WTC11 (cell line): ENCODE measurements around the gene SH3PXD2A. TPM values are rescaled to one million over a fixed set of nuclear protein-coding genes. Genes with fewer than 3 reads are reported as not detected.

Experiments used
- ATAC-seq: fragments of 200-7000 bp; cut with Tn5 transposase; 2 replicates; pipeline ENCODE4 v1.10.0; 2021; ENCODE audit warnings: mild to moderate bottlenecking, moderate library complexity
- CTCF ChIA-PET: fragments of 300-600 bp; sonication (Branson Sonifier 250); formaldehyde crosslinking; loops from one replicate; lab custom pipeline; 2021; ENCODE audit warnings: antibody characterized with exemption; lab: Charles Lee
- POLR2A ChIA-PET: fragments of 350-600 bp; sonication (Branson Sonifier 250); formaldehyde crosslinking; loops from one replicate; lab custom pipeline; 2021; ENCODE audit warnings: antibody characterized with exemption; lab: Charles Lee
- DNase-seq: peaks from one replicate; pipeline ENCODE4 v3.0.0; 2021; ENCODE audit warnings: low spot score
- H3K27ac Mint-ChIP-seq: 2 replicates; pipeline ENCODE4 v1.8.0; 2021; ENCODE audit warnings: mixed read lengths
- H3K27me3 Mint-ChIP-seq: 2 replicates; pipeline ENCODE4 v1.8.0; 2021; ENCODE audit warnings: low read depth, mild to moderate bottlenecking, moderate library complexity, mixed read lengths
- H3K36me3 Mint-ChIP-seq: 2 replicates; pipeline ENCODE4 v1.8.0; 2021; ENCODE audit warnings: mixed read lengths
- H3K4me1 Mint-ChIP-seq: 2 replicates; pipeline ENCODE4 v1.8.0; 2022; ENCODE audit warnings: mixed read lengths
- H3K4me3 Mint-ChIP-seq: 2 replicates; pipeline ENCODE4 v1.8.0; 2021; ENCODE audit warnings: mild to moderate bottlenecking, moderate library complexity, mixed read lengths
- H3K9me3 Mint-ChIP-seq: 2 replicates; pipeline ENCODE4 v1.8.0; 2021; ENCODE audit warnings: mixed read lengths
- AFF4 ChIP-seq: sonication (generic); formaldehyde crosslinking; IDR thresholded peaks from 2 replicates; pipeline ENCODE4 v1.8.1; 2023; ENCODE audit warnings: mild to moderate bottlenecking, missing genetic modification reagents, borderline replicate concordance
- AR ChIP-seq: fragments of 250-450 bp; sonication (Bioruptor Pico); IDR thresholded peaks from 2 replicates; pipeline ENCODE4 v1.9.0; 2021; ENCODE audit warnings: mild to moderate bottlenecking
- ATF1 ChIP-seq: sonication (generic); formaldehyde crosslinking; IDR thresholded peaks from 2 replicates; pipeline ENCODE4 v1.8.1; 2023; ENCODE audit warnings: mild to moderate bottlenecking, moderate library complexity, missing genetic modification reagents
- CREM ChIP-seq: sonication (generic); formaldehyde crosslinking; IDR thresholded peaks from 2 replicates; pipeline ENCODE4 v1.8.1; 2022; ENCODE audit warnings: mild to moderate bottlenecking, missing genetic modification reagents, moderate library complexity
- FOXJ3 ChIP-seq: sonication (generic); formaldehyde crosslinking; IDR thresholded peaks from 2 replicates; pipeline ENCODE4 v1.9.0; 2021; ENCODE audit warnings: missing genetic modification reagents, mild to moderate bottlenecking, borderline replicate concordance
- FOXK1 ChIP-seq: sonication (generic); formaldehyde crosslinking; IDR thresholded peaks from 2 replicates; pipeline ENCODE4 v1.8.0; 2022; ENCODE audit warnings: mild to moderate bottlenecking, moderate library complexity, missing genetic modification reagents
- GABPB1 ChIP-seq: sonication (generic); formaldehyde crosslinking; IDR thresholded peaks from 2 replicates; pipeline ENCODE4 v1.8.1; 2023; ENCODE audit warnings: mild to moderate bottlenecking, missing genetic modification reagents
- JUN ChIP-seq: sonication (generic); formaldehyde crosslinking; IDR thresholded peaks from 2 replicates; pipeline ENCODE4 v1.8.0; 2023; ENCODE audit warnings: mild to moderate bottlenecking, missing genetic modification reagents
- MLX ChIP-seq: sonication (generic); formaldehyde crosslinking; IDR thresholded peaks from 2 replicates; pipeline ENCODE4 v1.8.1; 2023; ENCODE audit warnings: mild to moderate bottlenecking, missing genetic modification reagents, moderate library complexity
- NFATC4 ChIP-seq: fragments of 250-450 bp; sonication (Bioruptor Pico); IDR thresholded peaks from 2 replicates; pipeline ENCODE4 v1.9.0; 2021; ENCODE audit warnings: mild to moderate bottlenecking
- OVOL2 ChIP-seq: fragments of 250-450 bp; sonication (Bioruptor Pico); IDR thresholded peaks from 2 replicates; pipeline ENCODE4 v1.9.0; 2021; ENCODE audit warnings: mild to moderate bottlenecking, borderline replicate concordance
- RELA ChIP-seq: sonication (generic); formaldehyde crosslinking; IDR thresholded peaks from 2 replicates; pipeline ENCODE4 v1.8.1; 2022; ENCODE audit warnings: missing genetic modification reagents, mild to moderate bottlenecking, borderline replicate concordance
- SOX15 ChIP-seq: fragments of 250-450 bp; sonication (Bioruptor Pico); IDR thresholded peaks from 2 replicates; pipeline ENCODE4 v1.9.0; 2021; ENCODE audit warnings: mild to moderate bottlenecking
- SP1 ChIP-seq: sonication (generic); formaldehyde crosslinking; conservative IDR thresholded peaks from 2 replicates; pipeline ENCODE4 v1.8.1; 2022; ENCODE audit warnings: missing genetic modification reagents
- TCF7 ChIP-seq: sonication (generic); formaldehyde crosslinking; IDR thresholded peaks from 2 replicates; pipeline ENCODE4 v1.8.0; 2022; ENCODE audit warnings: mild to moderate bottlenecking, low read depth, missing genetic modification reagents, moderate library complexity
- USF1 ChIP-seq: sonication (generic); formaldehyde crosslinking; IDR thresholded peaks from 2 replicates; pipeline ENCODE4 v1.8.0; 2022; ENCODE audit warnings: mild to moderate bottlenecking, missing genetic modification reagents
- ZBTB43 ChIP-seq: sonication (generic); formaldehyde crosslinking; IDR thresholded peaks from 2 replicates; pipeline ENCODE4 v1.8.1; 2023; ENCODE audit warnings: mild to moderate bottlenecking, missing genetic modification reagents
- ZNF263 ChIP-seq: sonication (generic); formaldehyde crosslinking; IDR thresholded peaks from 2 replicates; pipeline ENCODE4 v1.8.1; 2022; ENCODE audit warnings: low read depth, mild to moderate bottlenecking, moderate library complexity, missing genetic modification reagents
- ZNF396 ChIP-seq: fragments of 250-450 bp; sonication (Bioruptor Pico); IDR thresholded peaks from 2 replicates; pipeline ENCODE4 v1.8.0; 2021; ENCODE audit warnings: mild to moderate bottlenecking, moderate library complexity, borderline replicate concordance
- total RNA-seq: library from RNA; stranded (reverse); gene quantifications from 3 replicates; pipeline ENCODE4 v1.2.3, GENCODE V29; 2021

SH3PXD2A gene
- total RNA-seq, 1 experiment from 2014 or later: 15.7 TPM

GRCh38 chr10:103677486-103678177 is 177.7 kb downstream of the SH3PXD2A start (continued):
- no peak for TF ChIP-seq AR (CRISPR knock-in tag)
- TF ChIP-seq ZBTB43 (CRISPR knock-in tag): no peak

GRCh38 chr10:103676851-103677417 is 178.4 kb downstream of the SH3PXD2A start:
- Mint-ChIP-seq H3K36me3 (no peaks in the 10 kb centered on the region), H3K27me3 (no peaks in the 10 kb centered on the region), H3K9me3 (no peaks in the 10 kb centered on the region), H3K4me1 (peaks cover 15% of the 10 kb centered on the region), H3K27ac (0 out of 2 replicates have a peak overlapping the region, but pooled peaks have one; percentile 33), H3K4me3 (no peak overlapping the region)
- POLR2A ChIA-PET: no interaction called here
- CTCF ChIA-PET: interaction anchor here (1.3 kb wide), 1 partner anchor 9 kb away, joined by 5 read pairs; no protein-coding TSS in a partner anchor
- TF ChIP-seq TCF7 (CRISPR knock-in tag) (no peak), RELA (no peak), GABPB1 (CRISPR knock-in tag) (no peak), CREM (CRISPR knock-in tag) (no peak), ATF1 (CRISPR knock-in tag) (no peak), FOXK1 (CRISPR knock-in tag) (no peak), ZNF263 (no peak), SOX15 (CRISPR knock-in tag) (no peak)
- ATAC-seq (no peak), DNase-seq (no peak)

GRCh38 chr10:103676058-103676785 is 179.2 kb downstream of the SH3PXD2A start:
- ATAC-seq: peak; percentile 38; the same call in 1 of the 2 replicates
- POLR2A ChIA-PET: no interaction called here
- no peaks in the 10 kb centered on the region for H3K36me3 Mint-ChIP-seq
- CTCF ChIA-PET: interaction anchor here (1.2 to 1.3 kb wide), 2 partner anchors 10 to 61 kb away, joined by 3 to 5 read pairs; no protein-coding TSS in a partner anchor
- H3K4me3 Mint-ChIP-seq: no peak overlapping the region
- peaks cover 15% of the 10 kb centered on the region for H3K4me1 Mint-ChIP-seq
- no peak overlapping the region for H3K27ac Mint-ChIP-seq
- no peaks in the 10 kb centered on the region for H3K9me3 Mint-ChIP-seq
- no peak for DNase-seq
- H3K27me3 Mint-ChIP-seq: no peaks in the 10 kb centered on the region
- TF ChIP-seq AFF4 (CRISPR knock-in tag): no peak
- no peak for TF ChIP-seq ZBTB43 (CRISPR knock-in tag)
- no peak for TF ChIP-seq MLX (CRISPR knock-in tag)
- no peak for TF ChIP-seq SP1 (CRISPR knock-in tag)
- no peak for TF ChIP-seq USF1 (CRISPR knock-in tag)
- TF ChIP-seq ZNF396: no peak
- no peak for TF ChIP-seq NFATC4 (CRISPR knock-in tag)
- no peak for TF ChIP-seq OVOL2 (CRISPR knock-in tag)
- no peak for TF ChIP-seq FOXJ3
- no peak for TF ChIP-seq JUN (CRISPR knock-in tag)
